HG03159 (cell line): ENCODE data around the gene SLBP.

Experiments used
- ATAC-seq: cut with Tn5 transposase; IDR thresholded peaks from one replicate; pipeline ENCODE4 v1.9.1; 2021; ENCODE audit warnings: mild to moderate bottlenecking, moderate library complexity; ENCODE audit not compliant: unreplicated experiment

SLBP gene

GRCh38 chr4:1656132-1656531 is 56.0 kb downstream of the SLBP start:
- no peak for ATAC-seq

- ATAC-seq = no peak
Observed at GRCh38 chr4:1655676-1656075, 56.4 kb downstream of the SLBP start.

- ATAC-seq = no peak
Observed at GRCh38 chr4:1655081-1655480, 57.0 kb downstream of the SLBP start.

GRCh38 chr4:1654216-1654955 is 57.7 kb downstream of the SLBP start:
- no peak for ATAC-seq

- ATAC-seq = no peak
Observed at GRCh38 chr4:1653776-1654175, 58.3 kb downstream of the SLBP start.

GRCh38 chr4:1652088-1652487 is 60.0 kb downstream of the SLBP start:
- ATAC-seq = no peak

GRCh38 chr4:1651609-1652008 is 60.5 kb downstream of the SLBP start:
- no peak for ATAC-seq

- no peak for ATAC-seq
Observed at GRCh38 chr4:1648962-1649361, 63.2 kb downstream of the SLBP start.

GRCh38 chr4:1647432-1647831 is 64.7 kb downstream of the SLBP start:
- ATAC-seq = no peak

- no peak for ATAC-seq
Observed at GRCh38 chr4:1646690-1647089, 65.4 kb downstream of the SLBP start.

- ATAC-seq = no peak
Observed at GRCh38 chr4:1644891-1645657, 67.0 kb downstream of the SLBP start.

GRCh38 chr4:1643971-1644735 is 68.0 kb downstream of the SLBP start:
- no peak for ATAC-seq
